Neural cell (in vitro differentiated cells): Measurements from ENCODE around the gene UBD. TPM values are rescaled to one million over a fixed set of nuclear protein-coding genes. Genes with fewer than 3 reads are reported as not detected.

Source experiments
- H2AFZ ChIP-seq: fragments of 200-600, 300-800 bp; sonication (generic), shearing (Covaris generic); 2 replicates; pipeline ENCODE4 v1.6.0; 2014; ENCODE audit warnings: low read depth, mild to moderate bottlenecking, antibody characterized with exemption, low read length, moderate library complexity
- H3F3A ChIP-seq: fragments of 200-600 bp; shearing (Covaris generic); 2 replicates; pipeline ENCODE4 v1.6.1; 2016; ENCODE audit warnings: mild to moderate bottlenecking, moderate library complexity, mixed read lengths, antibody characterized with exemption, low read length; ENCODE audit not compliant: insufficient read depth, poor library complexity, severe bottlenecking
- H3K27ac ChIP-seq: fragments of 200-600, 300-800 bp; sonication (generic), shearing (Covaris generic); 2 replicates; pipeline ENCODE4 v1.5.1; 2014; ENCODE audit warnings: mild to moderate bottlenecking, low read length, moderate library complexity
- H3K27me3 ChIP-seq: fragments of 300-800, 200-600 bp; sonication (generic), shearing (Covaris generic); 2 replicates; pipeline ENCODE4 v1.6.0; 2014; ENCODE audit warnings: mild to moderate bottlenecking, low read depth, low read length, moderate library complexity; ENCODE audit not compliant: insufficient read depth
- H3K36me3 ChIP-seq: fragments of 300-800, 200-600 bp; sonication (generic), shearing (Covaris generic); 2 replicates; pipeline ENCODE4 v1.5.1; 2014; ENCODE audit warnings: mild to moderate bottlenecking, antibody characterized with exemption, low read length, moderate library complexity; ENCODE audit not compliant: insufficient read depth
- H3K4me2 ChIP-seq: fragments of 300-800, 200-600 bp; sonication (generic), shearing (Covaris generic); 2 replicates; pipeline ENCODE4 v1.6.0; 2014; ENCODE audit warnings: mild to moderate bottlenecking, low read length
- H3K4me3 ChIP-seq: fragments of 300-800, 200-600 bp; sonication (generic), shearing (Covaris generic); 2 replicates; pipeline ENCODE4 v1.5.1; 2014; ENCODE audit warnings: mild to moderate bottlenecking, low read length, moderate library complexity
- H3K79me2 ChIP-seq: fragments of 200-600 bp; shearing (Covaris generic); replicated peaks from 2 replicates; pipeline ENCODE4 v1.6.0; 2014; ENCODE audit warnings: mild to moderate bottlenecking, low read length, moderate library complexity; ENCODE audit not compliant: insufficient read depth
- H3K9ac ChIP-seq: fragments of 300-800, 200-600 bp; sonication (generic), shearing (Covaris generic); 2 replicates; pipeline ENCODE4 v1.6.1; 2016; ENCODE audit warnings: mild to moderate bottlenecking, low read length, mixed read lengths
- H3K9me2 ChIP-seq: fragments of 200-600 bp; shearing (Covaris generic); 2 replicates; pipeline ENCODE4 v1.6.1; 2016; ENCODE audit warnings: mild to moderate bottlenecking, low read length, mixed read lengths; ENCODE audit not compliant: insufficient read depth
- H3K9me3 ChIP-seq: fragments of 200-600, 300-800 bp; sonication (generic), shearing (Covaris generic); 2 replicates; pipeline ENCODE4 v1.6.1; 2016; ENCODE audit warnings: mild to moderate bottlenecking, mixed run types, low read length, moderate library complexity, mixed read lengths
- H4K20me1 ChIP-seq: fragments of 200-600 bp; shearing (Covaris generic); 2 replicates; pipeline ENCODE4 v1.6.1; 2016; ENCODE audit warnings: mild to moderate bottlenecking, mixed run types; ENCODE audit not compliant: insufficient read depth
- CTCF ChIP-seq: fragments of 450-650 bp; IDR thresholded peaks from 2 replicates; pipeline ENCODE4 v1.5.1; 2014; ENCODE audit warnings: antibody characterized with exemption, mild to moderate bottlenecking, moderate library complexity; ENCODE audit not compliant: poor library complexity, severe bottlenecking
- EP300 ChIP-seq: fragments of 450-650 bp; conservative IDR thresholded peaks from 2 replicates; pipeline ENCODE4 v1.6.1; 2014; ENCODE audit warnings: antibody characterized with exemption, mild to moderate bottlenecking, moderate library complexity; ENCODE audit not compliant: poor library complexity, severe bottlenecking
- EZH2 ChIP-seq: fragments of 200-600, 300-800 bp; shearing (Covaris generic), sonication (generic); IDR thresholded peaks from 2 replicates; pipeline ENCODE4 v1.6.1; 2014; ENCODE audit warnings: antibody characterized with exemption, low read length, borderline replicate concordance, mild to moderate bottlenecking; ENCODE audit not compliant: insufficient read depth, poor library complexity, severe bottlenecking
- MXI1 ChIP-seq: fragments of 450-650 bp; conservative IDR thresholded peaks from 2 replicates; pipeline ENCODE4 v1.6.1; 2014; ENCODE audit warnings: antibody characterized with exemption, mild to moderate bottlenecking; ENCODE audit not compliant: poor library complexity, severe bottlenecking
- POLR2AphosphoS5 ChIP-seq: IDR thresholded peaks from 2 replicates; pipeline ENCODE4 v1.6.1; 2012
- RAD21 ChIP-seq: fragments of 450-650 bp; conservative IDR thresholded peaks from 2 replicates; pipeline ENCODE4 v1.6.1; 2014; ENCODE audit warnings: antibody characterized with exemption, mild to moderate bottlenecking, moderate library complexity
- SMC3 ChIP-seq: fragments of 450-650 bp; conservative IDR thresholded peaks from 2 replicates; pipeline ENCODE4 v1.6.1; 2014; ENCODE audit warnings: antibody characterized with exemption, mild to moderate bottlenecking, moderate library complexity; ENCODE audit not compliant: poor library complexity
- TAF1 ChIP-seq: IDR thresholded peaks from 2 replicates; pipeline ENCODE4 v1.6.1; 2012; ENCODE audit warnings: low read depth
- polyA plus RNA-seq: library from polyadenylated mRNA; depleted of rRNA; stranded (reverse); fragments of >200 nt; gene quantifications from 2 replicates; pipeline ENCODE4 v1.2.3, GENCODE V29; 2014
- TF ChIP-seq, protein P1 (sequence below): IDR thresholded peaks from 2 replicates; pipeline ENCODE4 v1.6.1; 2012; ENCODE audit warnings: borderline replicate concordance

UBD gene
- polyA plus RNA-seq, 1 donor from 2014 or later: not detected

DNA sequence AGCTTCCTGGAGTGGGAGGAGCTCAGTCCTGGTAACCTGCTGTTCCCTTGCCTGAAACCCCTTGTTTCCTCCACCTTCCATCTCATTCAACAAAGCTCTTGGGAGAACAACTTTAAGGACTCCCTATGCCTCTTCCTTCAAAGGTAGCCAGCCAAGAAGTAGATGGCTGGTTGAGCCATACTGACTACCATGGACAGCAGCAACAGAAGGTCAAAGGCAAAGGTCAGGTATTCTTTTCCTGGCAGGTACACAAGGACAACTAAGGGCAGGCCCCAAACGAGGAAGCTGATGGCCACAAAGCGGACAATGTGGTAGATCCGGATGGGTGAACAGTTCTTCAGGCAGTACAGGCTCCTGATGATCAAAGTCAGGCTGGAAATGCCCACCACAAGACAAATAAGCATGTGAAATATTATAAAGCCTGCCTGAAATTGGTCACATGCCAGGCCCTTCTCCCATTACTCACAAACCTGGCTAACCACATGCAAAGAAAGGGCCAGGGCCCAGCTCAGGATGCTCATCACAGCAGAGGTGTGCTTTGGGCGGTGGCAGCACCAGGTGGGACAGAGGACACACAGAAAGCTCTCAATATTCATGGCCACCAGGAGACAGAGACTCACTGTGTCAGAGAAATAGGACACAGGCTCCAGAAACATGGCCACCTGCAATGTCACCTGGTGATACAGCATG, 21.7 kb downstream of the UBD start:
- Histone ChIP-seq H3K79me2 (no peaks in the 10 kb centered on the region), H3F3A (no peaks in the 10 kb centered on the region), H3K9ac (no peak overlapping the region), H3K9me2 (no peaks in the 10 kb centered on the region), H2AFZ (no peak overlapping the region), H3K4me2 (no peak overlapping the region), H3K27me3 (no peaks in the 10 kb centered on the region), H3K36me3 (no peaks in the 10 kb centered on the region), H4K20me1 (no peaks in the 10 kb centered on the region), H3K27ac (no peak overlapping the region), H3K4me3 (no peak overlapping the region), H3K9me3 (no peaks in the 10 kb centered on the region)
- no peak for TF ChIP-seq SMC3
- no peak for TF ChIP-seq RAD21
- TF ChIP-seq MXI1: no peak
- no peak for TF ChIP-seq POLR2AphosphoS5
- no peak for TF ChIP-seq TAF1
- TF ChIP-seq EZH2: no peak

DNA sequence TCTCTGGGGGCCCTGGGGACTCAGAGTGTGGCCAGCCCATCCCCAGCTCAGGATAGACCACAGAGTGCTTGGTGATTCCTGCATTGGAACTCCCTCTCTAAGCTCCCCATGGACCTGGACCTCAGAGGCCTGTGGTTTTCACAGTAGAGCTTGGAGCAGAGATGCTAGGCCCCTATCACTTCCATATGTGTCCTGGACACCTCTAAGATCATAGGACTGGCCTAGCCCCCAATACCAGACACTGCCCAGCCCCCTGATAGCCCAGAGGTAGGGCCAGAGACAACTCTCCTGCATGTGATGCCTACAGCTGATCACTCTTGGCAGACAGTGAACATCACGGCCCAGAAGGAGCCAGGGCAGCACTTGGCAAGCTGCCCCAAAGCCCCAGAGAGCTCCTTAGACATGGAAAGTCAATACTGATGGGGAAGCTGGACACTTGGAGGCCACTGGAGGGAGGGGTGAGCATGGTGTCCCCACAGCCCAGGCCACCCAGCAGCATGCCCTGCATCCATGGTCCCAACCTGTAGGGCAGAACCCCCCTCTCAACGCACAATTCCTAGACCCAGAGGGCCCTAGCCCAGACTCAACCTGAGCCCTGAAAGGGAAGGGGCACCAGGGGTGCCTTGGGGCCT, 27.1 kb downstream of the UBD start:
- no peak overlapping the region for H2AFZ ChIP-seq
- no peaks in the 10 kb centered on the region for H3K27me3 ChIP-seq
- no peak overlapping the region for H3K27ac ChIP-seq
- no peak overlapping the region for H3K4me3 ChIP-seq
- no peaks in the 10 kb centered on the region for H3K79me2 ChIP-seq
- H3K36me3 ChIP-seq: no peaks in the 10 kb centered on the region
- no peaks in the 10 kb centered on the region for H3K9me3 ChIP-seq
- no peaks in the 10 kb centered on the region for H3K9me2 ChIP-seq
- TF ChIP-seq CTCF: no peak
- TF ChIP-seq EZH2: no peak
- TF ChIP-seq MXI1: no peak
- TF ChIP-seq, protein P1, sequence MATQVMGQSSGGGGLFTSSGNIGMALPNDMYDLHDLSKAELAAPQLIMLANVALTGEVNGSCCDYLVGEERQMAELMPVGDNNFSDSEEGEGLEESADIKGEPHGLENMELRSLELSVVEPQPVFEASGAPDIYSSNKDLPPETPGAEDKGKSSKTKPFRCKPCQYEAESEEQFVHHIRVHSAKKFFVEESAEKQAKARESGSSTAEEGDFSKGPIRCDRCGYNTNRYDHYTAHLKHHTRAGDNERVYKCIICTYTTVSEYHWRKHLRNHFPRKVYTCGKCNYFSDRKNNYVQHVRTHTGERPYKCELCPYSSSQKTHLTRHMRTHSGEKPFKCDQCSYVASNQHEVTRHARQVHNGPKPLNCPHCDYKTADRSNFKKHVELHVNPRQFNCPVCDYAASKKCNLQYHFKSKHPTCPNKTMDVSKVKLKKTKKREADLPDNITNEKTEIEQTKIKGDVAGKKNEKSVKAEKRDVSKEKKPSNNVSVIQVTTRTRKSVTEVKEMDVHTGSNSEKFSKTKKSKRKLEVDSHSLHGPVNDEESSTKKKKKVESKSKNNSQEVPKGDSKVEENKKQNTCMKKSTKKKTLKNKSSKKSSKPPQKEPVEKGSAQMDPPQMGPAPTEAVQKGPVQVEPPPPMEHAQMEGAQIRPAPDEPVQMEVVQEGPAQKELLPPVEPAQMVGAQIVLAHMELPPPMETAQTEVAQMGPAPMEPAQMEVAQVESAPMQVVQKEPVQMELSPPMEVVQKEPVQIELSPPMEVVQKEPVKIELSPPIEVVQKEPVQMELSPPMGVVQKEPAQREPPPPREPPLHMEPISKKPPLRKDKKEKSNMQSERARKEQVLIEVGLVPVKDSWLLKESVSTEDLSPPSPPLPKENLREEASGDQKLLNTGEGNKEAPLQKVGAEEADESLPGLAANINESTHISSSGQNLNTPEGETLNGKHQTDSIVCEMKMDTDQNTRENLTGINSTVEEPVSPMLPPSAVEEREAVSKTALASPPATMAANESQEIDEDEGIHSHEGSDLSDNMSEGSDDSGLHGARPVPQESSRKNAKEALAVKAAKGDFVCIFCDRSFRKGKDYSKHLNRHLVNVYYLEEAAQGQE: no peak
- no peak for TF ChIP-seq EP300
- TF ChIP-seq POLR2AphosphoS5: no peak
- TF ChIP-seq TAF1: no peak
- no peak for TF ChIP-seq SMC3
- no peak for TF ChIP-seq RAD21
- H3F3A ChIP-seq: no peaks in the 10 kb centered on the region
- no peak overlapping the region for H3K4me2 ChIP-seq
- no peak overlapping the region for H3K9ac ChIP-seq
- no peaks in the 10 kb centered on the region for H4K20me1 ChIP-seq
